ENCODE data around the gene C5orf46.

Gene C5orf46

DNA sequence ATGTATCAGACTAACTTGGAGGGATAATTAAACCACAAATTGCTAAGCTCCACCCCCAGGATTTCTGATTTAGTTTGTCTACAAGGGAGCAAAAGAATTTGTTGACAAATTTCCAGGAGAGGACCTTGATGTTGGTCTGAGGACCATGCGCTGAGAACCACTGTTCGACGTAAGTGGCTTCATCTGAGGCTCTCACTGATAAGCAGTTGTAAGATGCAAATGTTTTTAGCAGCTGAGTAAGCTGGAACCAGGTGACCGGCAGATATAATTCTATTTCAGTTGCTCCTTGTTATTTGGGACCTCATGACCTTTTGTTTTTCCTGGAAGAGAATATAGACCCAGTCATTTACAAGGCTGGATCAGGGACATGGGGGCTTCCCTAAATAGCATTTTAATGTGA lies 60.7 kb downstream of the C5orf46 start:
- Histone ChIP-seq H3K4me2 (ENCODE audit: low read length) (no peak overlapping the region), H3K9me3 (ENCODE audit: insufficient read depth, low read length) (no peaks in the 10 kb centered on the region), H3K9ac (ENCODE audit: low read length) (no peak overlapping the region), H3K4me1 (ENCODE audit: low read length) (no peaks in the 10 kb centered on the region), H3K79me2 (ENCODE audit: low read length) (no peaks in the 10 kb centered on the region), H3K4me3 (ENCODE audit: low read length) (no peak overlapping the region), H4K20me1 (ENCODE audit: insufficient read depth, low read length) (no peaks in the 10 kb centered on the region), H3K27me3 (ENCODE audit: low read depth, low read length) (peaks cover 11% of the 10 kb centered on the region), H3K27ac (ENCODE audit: low read length) (no peak overlapping the region), H2AFZ (ENCODE audit: low read depth, low read length) (no peak overlapping the region), H3K36me3 (replicated peaks; ENCODE audit: low read depth, low read length) (no peaks in the 10 kb centered on the region)
- no peak for TF ChIP-seq EZH2phosphoT487 (IDR thresholded peaks at IDR 0.05; ENCODE audit: low read depth)
- TF ChIP-seq, protein P1, sequence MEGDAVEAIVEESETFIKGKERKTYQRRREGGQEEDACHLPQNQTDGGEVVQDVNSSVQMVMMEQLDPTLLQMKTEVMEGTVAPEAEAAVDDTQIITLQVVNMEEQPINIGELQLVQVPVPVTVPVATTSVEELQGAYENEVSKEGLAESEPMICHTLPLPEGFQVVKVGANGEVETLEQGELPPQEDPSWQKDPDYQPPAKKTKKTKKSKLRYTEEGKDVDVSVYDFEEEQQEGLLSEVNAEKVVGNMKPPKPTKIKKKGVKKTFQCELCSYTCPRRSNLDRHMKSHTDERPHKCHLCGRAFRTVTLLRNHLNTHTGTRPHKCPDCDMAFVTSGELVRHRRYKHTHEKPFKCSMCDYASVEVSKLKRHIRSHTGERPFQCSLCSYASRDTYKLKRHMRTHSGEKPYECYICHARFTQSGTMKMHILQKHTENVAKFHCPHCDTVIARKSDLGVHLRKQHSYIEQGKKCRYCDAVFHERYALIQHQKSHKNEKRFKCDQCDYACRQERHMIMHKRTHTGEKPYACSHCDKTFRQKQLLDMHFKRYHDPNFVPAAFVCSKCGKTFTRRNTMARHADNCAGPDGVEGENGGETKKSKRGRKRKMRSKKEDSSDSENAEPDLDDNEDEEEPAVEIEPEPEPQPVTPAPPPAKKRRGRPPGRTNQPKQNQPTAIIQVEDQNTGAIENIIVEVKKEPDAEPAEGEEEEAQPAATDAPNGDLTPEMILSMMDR (IDR thresholded peaks at IDR 0.05; ENCODE audit: low read depth, low read length): no peak

DNA sequence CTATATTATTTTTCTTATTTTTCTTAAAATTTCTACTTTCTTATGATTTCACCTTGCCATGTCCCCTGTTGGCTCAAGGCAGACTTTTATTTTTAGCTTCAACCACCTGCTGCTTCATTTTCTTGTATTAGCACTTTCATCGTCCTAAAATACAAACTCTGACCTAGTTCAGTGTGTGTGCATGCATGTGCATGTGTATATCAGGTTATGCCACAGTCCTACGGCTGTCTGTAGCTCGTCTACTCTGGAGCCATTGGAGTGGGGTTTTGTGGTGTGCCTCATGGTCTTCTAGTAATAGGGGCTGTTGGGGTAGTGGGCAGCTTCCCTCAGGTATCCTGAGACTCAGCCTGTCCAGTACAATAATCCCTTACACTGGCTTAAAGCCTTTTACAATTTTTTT lies 61.5 kb downstream of the C5orf46 start:
- Histone ChIP-seq H3K9me3 (ENCODE audit: insufficient read depth, low read length) (no peaks in the 10 kb centered on the region), H3K27ac (ENCODE audit: low read length) (no peak overlapping the region), H3K4me3 (ENCODE audit: low read length) (no peak overlapping the region), H3K4me2 (ENCODE audit: low read length) (no peak overlapping the region), H3K36me3 (replicated peaks; ENCODE audit: low read depth, low read length) (no peaks in the 10 kb centered on the region), H3K9ac (ENCODE audit: low read length) (no peak overlapping the region), H2AFZ (ENCODE audit: low read depth, low read length) (no peak overlapping the region), H4K20me1 (ENCODE audit: insufficient read depth, low read length) (no peaks in the 10 kb centered on the region), H3K4me1 (ENCODE audit: low read length) (no peaks in the 10 kb centered on the region), H3K27me3 (ENCODE audit: low read depth, low read length) (peaks cover 11% of the 10 kb centered on the region), H3K79me2 (ENCODE audit: low read length) (no peaks in the 10 kb centered on the region)
- TF ChIP-seq EZH2phosphoT487 (IDR thresholded peaks at IDR 0.05; ENCODE audit: low read depth): no peak
- TF ChIP-seq, protein P1 (IDR thresholded peaks at IDR 0.05; ENCODE audit: low read depth, low read length): no peak

DNA sequence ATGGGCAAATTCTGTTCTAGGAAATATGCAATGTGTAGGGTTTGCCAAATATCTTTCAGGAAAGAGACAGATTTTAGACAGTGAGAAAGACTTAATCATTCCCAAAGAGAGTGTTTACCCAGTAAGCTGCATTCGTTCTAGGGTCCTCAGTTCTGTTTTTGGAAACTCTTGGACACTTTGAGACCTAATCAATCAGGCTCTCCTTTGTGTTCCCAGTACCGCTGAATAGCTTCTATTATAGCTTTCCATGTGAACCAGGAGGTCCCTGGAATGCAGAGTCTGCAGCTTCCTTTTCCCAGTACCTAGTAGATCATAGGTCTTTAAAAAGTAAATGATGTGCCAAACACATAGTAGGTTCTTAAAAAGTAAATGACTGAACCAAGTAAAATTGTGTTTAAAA lies 63.5 kb downstream of the C5orf46 start:
- Histone ChIP-seq H3K4me2 (ENCODE audit: low read length) (no peak overlapping the region), H3K27me3 (ENCODE audit: low read depth, low read length) (peaks cover 11% of the 10 kb centered on the region; the same call in 1 of the 2 replicates), H3K27ac (ENCODE audit: low read length) (no peak overlapping the region), H3K36me3 (replicated peaks; ENCODE audit: low read depth, low read length) (no peaks in the 10 kb centered on the region), H3K9ac (ENCODE audit: low read length) (no peak overlapping the region), H3K4me1 (ENCODE audit: low read length) (no peaks in the 10 kb centered on the region), H2AFZ (ENCODE audit: low read depth, low read length) (no peak overlapping the region), H3K79me2 (ENCODE audit: low read length) (no peaks in the 10 kb centered on the region), H4K20me1 (ENCODE audit: insufficient read depth, low read length) (no peaks in the 10 kb centered on the region), H3K9me3 (ENCODE audit: insufficient read depth, low read length) (no peaks in the 10 kb centered on the region), H3K4me3 (ENCODE audit: low read length) (no peak overlapping the region)
- TF ChIP-seq EZH2phosphoT487 (IDR thresholded peaks at IDR 0.05; ENCODE audit: low read depth): no peak
- TF ChIP-seq, protein P1 (IDR thresholded peaks at IDR 0.05; ENCODE audit: low read depth, low read length): no peak

All from OCI-LY3 (cell line).